Astrocyte (in vitro differentiated cells and primary cell): ENCODE results near the gene CCDC85B.

Source experiments
- EZH2 ChIP-seq: IDR thresholded peaks from 2 replicates; pipeline ENCODE4 v1.6.1; 2012; ENCODE audit warnings: mild to moderate bottlenecking, low read length, inconsistent platforms; ENCODE audit not compliant: insufficient read depth
- TF ChIP-seq, protein P1 (sequence below): IDR thresholded peaks from 2 replicates; pipeline ENCODE4 v1.5.1; 2011; ENCODE audit warnings: low read depth, mild to moderate bottlenecking, inconsistent platforms, low read length, moderate library complexity; ENCODE audit not compliant: insufficient read depth

- TF ChIP-seq, protein P1, sequence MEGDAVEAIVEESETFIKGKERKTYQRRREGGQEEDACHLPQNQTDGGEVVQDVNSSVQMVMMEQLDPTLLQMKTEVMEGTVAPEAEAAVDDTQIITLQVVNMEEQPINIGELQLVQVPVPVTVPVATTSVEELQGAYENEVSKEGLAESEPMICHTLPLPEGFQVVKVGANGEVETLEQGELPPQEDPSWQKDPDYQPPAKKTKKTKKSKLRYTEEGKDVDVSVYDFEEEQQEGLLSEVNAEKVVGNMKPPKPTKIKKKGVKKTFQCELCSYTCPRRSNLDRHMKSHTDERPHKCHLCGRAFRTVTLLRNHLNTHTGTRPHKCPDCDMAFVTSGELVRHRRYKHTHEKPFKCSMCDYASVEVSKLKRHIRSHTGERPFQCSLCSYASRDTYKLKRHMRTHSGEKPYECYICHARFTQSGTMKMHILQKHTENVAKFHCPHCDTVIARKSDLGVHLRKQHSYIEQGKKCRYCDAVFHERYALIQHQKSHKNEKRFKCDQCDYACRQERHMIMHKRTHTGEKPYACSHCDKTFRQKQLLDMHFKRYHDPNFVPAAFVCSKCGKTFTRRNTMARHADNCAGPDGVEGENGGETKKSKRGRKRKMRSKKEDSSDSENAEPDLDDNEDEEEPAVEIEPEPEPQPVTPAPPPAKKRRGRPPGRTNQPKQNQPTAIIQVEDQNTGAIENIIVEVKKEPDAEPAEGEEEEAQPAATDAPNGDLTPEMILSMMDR, result no peak
- TF ChIP-seq EZH2, result no peak
Observed at GRCh38 chr11:65891219-65892136, 1.0 kb downstream of the CCDC85B start.
